A172 (cell line): ENCODE data around the gene KLHDC7A. TPM values are rescaled to one million over a fixed set of nuclear protein-coding genes. Genes with fewer than 3 reads are reported as not detected.

Source experiments
- total RNA-seq: library from RNA; depleted of rRNA; stranded (reverse); fragments of >200 nt; shearing (Covaris generic); gene quantifications from 2 replicates; pipeline ENCODE4 v1.2.3, GENCODE V29; 2014; rRNA removed

KLHDC7A gene
- total RNA-seq, 1 experiment from 2014 or later = 0.91 TPM

Other genes with a start within 250 kb of the KLHDC7A start
- gene PAX7, start 149.9 kb downstream of the KLHDC7A start, total RNA-seq = not detected in 2 replicates